Measurements from ENCODE around the gene MTAP. TPM values are rescaled to one million over a fixed set of nuclear protein-coding genes. Genes with fewer than 3 reads are reported as not detected.

Gene MTAP
- total RNA-seq, 1 experiment from 2014 or later, result 34.7 TPM

GRCh38 chr9:21968331-21969010 lies 166.0 kb downstream of the MTAP start:
- ATAC-seq, result no peak
- H4K20me1 ChIP-seq (ENCODE audit: low read length), result no peaks in the 10 kb centered on the region
- no peak overlapping the region for H3K4me2 ChIP-seq (ENCODE audit: low read length)
- CTCF ChIA-PET, result no interaction called here
- H3K79me2 ChIP-seq (ENCODE audit: low read length), result peaks cover 8% of the 10 kb centered on the region; the same call in 1 of the 2 replicates
- TF ChIP-seq EZH2 (IDR thresholded peaks at IDR 0.05; ENCODE audit: low read length, unreplicated experiment) (no peak), EZH2phosphoT487 (IDR thresholded peaks at IDR 0.05; ENCODE audit: borderline replicate concordance, low read length) (no peak)
- TF ChIP-seq, protein P1, sequence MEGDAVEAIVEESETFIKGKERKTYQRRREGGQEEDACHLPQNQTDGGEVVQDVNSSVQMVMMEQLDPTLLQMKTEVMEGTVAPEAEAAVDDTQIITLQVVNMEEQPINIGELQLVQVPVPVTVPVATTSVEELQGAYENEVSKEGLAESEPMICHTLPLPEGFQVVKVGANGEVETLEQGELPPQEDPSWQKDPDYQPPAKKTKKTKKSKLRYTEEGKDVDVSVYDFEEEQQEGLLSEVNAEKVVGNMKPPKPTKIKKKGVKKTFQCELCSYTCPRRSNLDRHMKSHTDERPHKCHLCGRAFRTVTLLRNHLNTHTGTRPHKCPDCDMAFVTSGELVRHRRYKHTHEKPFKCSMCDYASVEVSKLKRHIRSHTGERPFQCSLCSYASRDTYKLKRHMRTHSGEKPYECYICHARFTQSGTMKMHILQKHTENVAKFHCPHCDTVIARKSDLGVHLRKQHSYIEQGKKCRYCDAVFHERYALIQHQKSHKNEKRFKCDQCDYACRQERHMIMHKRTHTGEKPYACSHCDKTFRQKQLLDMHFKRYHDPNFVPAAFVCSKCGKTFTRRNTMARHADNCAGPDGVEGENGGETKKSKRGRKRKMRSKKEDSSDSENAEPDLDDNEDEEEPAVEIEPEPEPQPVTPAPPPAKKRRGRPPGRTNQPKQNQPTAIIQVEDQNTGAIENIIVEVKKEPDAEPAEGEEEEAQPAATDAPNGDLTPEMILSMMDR (conservative IDR thresholded peaks at IDR 0.05; ENCODE audit: low read depth, low read length), result no peak
- H3K9ac ChIP-seq (ENCODE audit: low read length), result no peak overlapping the region
- peaks cover 9% of the 10 kb centered on the region for H3K36me3 ChIP-seq (ENCODE audit: low read depth, low read length)
- H3K4me1 ChIP-seq (ENCODE audit: insufficient read depth, low read length), result peaks cover 6% of the 10 kb centered on the region; the same call in 1 of the 2 replicates
- POLR2A ChIA-PET (ENCODE audit: unreplicated experiment), result no interaction called here
- no peak overlapping the region for H2AFZ ChIP-seq (ENCODE audit: low read length)
- no peaks in the 10 kb centered on the region for H3K27me3 ChIP-seq (ENCODE audit: low read length)
- H3K4me3 ChIP-seq (ENCODE audit: low read length), result no peak overlapping the region
- intact Hi-C loops (cut with micrococcal nuclease), result no loop called here
- no peaks in the 10 kb centered on the region for H3K9me3 ChIP-seq (ENCODE audit: low read length)
- no peaks in the 10 kb centered on the region for H3K9me2 ChIP-seq (replicated peaks; ENCODE audit: low read length)
- H3F3A ChIP-seq (ENCODE audit: low read length, unreplicated experiment), result no peaks in the 10 kb centered on the region
- no peak for DNase-seq
- no peak overlapping the region for H3K27ac ChIP-seq (ENCODE audit: low read length)
- BruUV-seq (replicated peaks), result no TSS peak

- H4K20me1 ChIP-seq (ENCODE audit: low read length), result no peaks in the 10 kb centered on the region
- ATAC-seq (no peak), DNase-seq (no peak)
- no peak for TF ChIP-seq EZH2phosphoT487 (IDR thresholded peaks at IDR 0.05; ENCODE audit: borderline replicate concordance, low read length)
- TF ChIP-seq EZH2 (IDR thresholded peaks at IDR 0.05; ENCODE audit: low read length, unreplicated experiment), result no peak
- TF ChIP-seq, protein P1 (conservative IDR thresholded peaks at IDR 0.05; ENCODE audit: low read depth, low read length), result no peak
- peaks cover 6% of the 10 kb centered on the region; the same call in 1 of the 2 replicates for H3K4me1 ChIP-seq (ENCODE audit: insufficient read depth, low read length)
- no peak overlapping the region for H3K27ac ChIP-seq (ENCODE audit: low read length)
- H3F3A ChIP-seq (ENCODE audit: low read length, unreplicated experiment), result no peaks in the 10 kb centered on the region
- intact Hi-C loops (cut with micrococcal nuclease), result no loop called here
- no peak overlapping the region for H3K9ac ChIP-seq (ENCODE audit: low read length)
- no peaks in the 10 kb centered on the region for H3K9me2 ChIP-seq (replicated peaks; ENCODE audit: low read length)
- BruUV-seq (replicated peaks), result no TSS peak
- no peak overlapping the region for H3K4me3 ChIP-seq (ENCODE audit: low read length)
- H2AFZ ChIP-seq (ENCODE audit: low read length), result no peak overlapping the region
- CTCF ChIA-PET, result no interaction called here
- no peaks in the 10 kb centered on the region for H3K27me3 ChIP-seq (ENCODE audit: low read length)
- POLR2A ChIA-PET (ENCODE audit: unreplicated experiment), result no interaction called here
- H3K79me2 ChIP-seq (ENCODE audit: low read length), result peaks cover 10% of the 10 kb centered on the region; the same call in 1 of the 2 replicates
- no peak overlapping the region for H3K4me2 ChIP-seq (ENCODE audit: low read length)
- no peaks in the 10 kb centered on the region for H3K9me3 ChIP-seq (ENCODE audit: low read length)
- peaks cover 9% of the 10 kb centered on the region for H3K36me3 ChIP-seq (ENCODE audit: low read depth, low read length)
These were observed 166.8 kb downstream of the MTAP start for GRCh38 chr9:21969011-21969940.

All from PC-3 (cell line).